ENCODE measurements around the gene MDP1.
A peak's percentile ranks its signal among the peaks of the same experiment; 100 is the strongest.

MDP1 gene

DNA sequence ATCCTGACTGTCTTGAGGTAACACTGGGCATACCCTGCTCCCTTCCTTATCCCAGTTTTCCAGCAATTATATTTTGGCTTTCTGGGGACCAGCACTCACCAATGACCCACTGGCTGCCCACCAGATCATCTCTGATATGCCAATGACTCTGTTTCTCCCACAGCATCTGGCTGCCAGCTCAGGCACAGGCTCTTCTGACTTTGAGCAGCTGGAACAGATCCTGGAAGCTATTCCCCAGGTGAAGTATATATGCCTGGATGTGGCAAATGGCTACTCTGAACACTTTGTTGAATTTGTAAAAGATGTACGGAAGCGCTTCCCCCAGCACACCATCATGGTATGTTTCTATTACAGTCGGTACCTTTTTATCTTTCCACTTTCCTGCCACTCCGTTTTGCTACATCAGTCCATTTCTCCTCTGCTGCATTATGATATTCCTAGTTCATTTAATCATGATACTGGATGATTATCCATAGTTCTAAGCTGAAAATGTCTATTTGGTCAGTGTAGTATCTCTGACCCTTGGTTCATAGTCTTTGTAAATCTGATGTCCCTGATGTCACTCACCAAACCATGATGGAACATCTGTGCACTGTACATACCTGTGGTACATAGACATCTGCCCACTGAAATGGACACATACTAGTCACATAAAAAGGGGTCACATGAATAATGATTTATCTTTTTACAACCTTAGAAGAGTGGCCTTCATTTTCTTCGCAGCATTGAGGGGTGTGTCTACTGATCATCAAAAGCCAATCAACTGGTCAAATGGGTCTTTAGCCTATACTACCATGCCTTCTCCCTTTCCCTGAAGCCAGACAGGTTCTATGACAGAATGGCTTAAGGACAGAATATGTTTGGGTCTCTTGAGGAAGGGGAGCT, 20.2 kb upstream of the MDP1 start:
- POLR2A ChIA-PET, result no interaction called here
- Histone ChIP-seq H3K9me3 (ENCODE audit: control extremely low read depth in 1 of 5, control insufficient read depth in 4 of 5, insufficient read depth in 2 of 5, low read depth in 1 of 5, low read length in 4 of 5) (no peaks in the 10 kb centered on the region), H3K4me1 (ENCODE audit: control extremely low read depth in 1 of 4, control insufficient read depth in 4 of 4, insufficient read depth in 4 of 4, low read length in 3 of 4) (peaks cover 17 to 51% (median 36%) of the 10 kb centered on the region in 4 experiments), H3K27me3 (replicated peaks in 2 of 5; ENCODE audit: control insufficient read depth in 4 of 5, insufficient read depth in 5 of 5, low read length in 4 of 5) (no peaks in the 10 kb centered on the region), H3K36me3 (ENCODE audit: control insufficient read depth in 4 of 4, insufficient read depth in 4 of 4, low read length in 3 of 4) (peaks cover 20 to 63% (median 57%) of the 10 kb centered on the region in 4 experiments), H3K27ac (ENCODE audit: insufficient read depth in 1 of 2, low read depth in 1 of 2, low read length in 2 of 2, poor library complexity in 1 of 2, severe bottlenecking in 2 of 2) (no peak overlapping the region), H3K4me3 (ENCODE audit: control insufficient read depth in 1 of 7, extremely low read depth in 1 of 7, insufficient read depth in 4 of 7, low read depth in 2 of 7, low read length in 6 of 7) (no peak overlapping the region)
- whole genome bisulfite sequencing (ENCODE audit: insufficient coverage), result 100% methylated on average over 4 of the region's 5 CpGs
- no peak for DNase-seq
- CTCF ChIA-PET, result interaction anchor here (1.0 to 13.5 kb wide), 12 partner anchors 10 to 121 kb away, joined by 3 to 207 read pairs (median 6); partner anchors contain the start of genes CHMP4A, CIDEB, DCAF11 and DHRS1

DNA sequence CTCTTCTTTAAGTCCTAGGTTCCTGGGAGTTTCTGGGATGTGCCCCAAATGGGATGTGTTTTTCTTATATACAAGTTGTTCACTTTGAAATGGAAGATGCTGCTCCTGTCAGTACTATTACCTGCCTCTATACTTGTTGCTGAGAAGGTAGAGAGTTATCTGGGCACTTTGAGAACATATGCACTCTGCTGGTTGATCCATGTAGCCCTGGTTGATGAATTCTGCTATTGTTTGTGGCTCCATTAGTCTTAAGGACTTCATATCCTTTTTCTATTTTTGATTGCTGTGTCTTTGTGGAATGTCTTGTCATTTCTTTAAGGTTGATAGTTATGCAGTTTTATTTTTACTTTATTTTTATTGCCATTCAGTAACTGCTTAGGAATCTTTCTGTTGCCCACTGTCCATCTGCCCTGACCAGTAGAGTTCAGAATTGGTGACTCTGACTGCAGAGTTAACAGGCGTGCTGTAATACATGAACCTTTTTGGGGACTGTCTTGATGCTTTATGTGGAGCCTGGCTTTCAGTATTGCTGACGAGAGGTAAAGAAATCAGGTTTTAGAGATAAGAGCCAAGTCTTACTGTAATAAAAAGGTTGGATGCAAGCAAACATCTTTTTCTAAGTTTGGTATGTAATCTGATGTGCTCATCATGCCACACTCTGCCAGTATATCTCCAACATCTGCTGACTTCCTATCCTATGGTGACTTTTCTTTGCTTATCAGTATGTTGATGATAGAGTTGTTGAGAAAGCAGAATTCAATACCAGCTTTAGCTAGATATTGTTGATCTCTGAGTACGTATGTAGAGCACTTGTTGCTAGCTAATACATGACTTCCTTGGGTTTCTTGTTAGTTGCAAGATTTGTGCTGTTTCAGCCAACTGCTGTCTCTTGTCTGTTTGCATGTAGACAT, 18.5 kb upstream of the MDP1 start:
- peak overlapping the region in 1 of 2 experiments; percentile 18 for H3K27ac ChIP-seq (ENCODE audit: insufficient read depth in 1 of 2, low read depth in 1 of 2, low read length in 2 of 2, poor library complexity in 1 of 2, severe bottlenecking in 2 of 2)
- POLR2A ChIA-PET, result no interaction called here
- peaks cover 10 to 46% (median 40%) of the 10 kb centered on the region in 4 experiments for H3K36me3 ChIP-seq (ENCODE audit: control insufficient read depth in 4 of 4, insufficient read depth in 4 of 4, low read length in 3 of 4)
- peak in 2 of 3 donors; percentile 21 to 29 for DNase-seq
- H3K27me3 ChIP-seq (replicated peaks in 2 of 5; ENCODE audit: control insufficient read depth in 4 of 5, insufficient read depth in 5 of 5, low read length in 4 of 5), result no peaks in the 10 kb centered on the region
- H3K4me3 ChIP-seq (ENCODE audit: control insufficient read depth in 1 of 7, extremely low read depth in 1 of 7, insufficient read depth in 4 of 7, low read depth in 2 of 7, low read length in 6 of 7), result peak overlapping the region in 2 of 7 experiments; percentile 91 to 96
- WGBS (ENCODE audit: insufficient coverage), result 93% methylated on average over 3 of the region's 3 CpGs
- CTCF ChIA-PET, result interaction anchor here (0.7 to 6.5 kb wide), 14 partner anchors 8 to 203 kb away, joined by 3 to 31 read pairs (median 4); partner anchors contain the start of genes CHMP4A, CIDEB, MDP1 and TINF2
- peaks cover 15 to 43% (median 35%) of the 10 kb centered on the region in 4 experiments for H3K4me1 ChIP-seq (ENCODE audit: control extremely low read depth in 1 of 4, control insufficient read depth in 4 of 4, insufficient read depth in 4 of 4, low read length in 3 of 4)
- no peaks in the 10 kb centered on the region for H3K9me3 ChIP-seq (ENCODE audit: control extremely low read depth in 1 of 5, control insufficient read depth in 4 of 5, insufficient read depth in 2 of 5, low read depth in 1 of 5, low read length in 4 of 5)

DNA sequence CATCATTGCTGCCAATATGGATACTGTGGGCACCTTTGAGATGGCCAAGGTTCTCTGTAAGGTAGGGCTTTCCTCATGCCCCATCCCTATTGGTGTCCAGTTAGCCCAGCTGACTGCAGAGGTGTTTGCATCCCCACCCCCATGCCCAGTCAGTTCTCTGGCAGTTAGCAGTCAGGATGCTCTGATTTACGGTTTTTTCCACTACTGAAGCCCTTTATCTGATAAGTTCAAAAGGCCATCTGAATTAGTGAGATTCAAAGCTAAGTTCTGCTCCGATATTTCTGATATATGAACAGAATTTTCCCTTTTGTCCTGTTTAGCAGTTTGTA, 17.6 kb upstream of the MDP1 start:
- Histone ChIP-seq H3K4me3 (ENCODE audit: control insufficient read depth in 1 of 7, extremely low read depth in 1 of 7, insufficient read depth in 4 of 7, low read depth in 2 of 7, low read length in 6 of 7) (peak overlapping the region in 6 of 7 experiments; percentile 78 to 96 (median 90)), H3K4me1 (ENCODE audit: control extremely low read depth in 1 of 4, control insufficient read depth in 4 of 4, insufficient read depth in 4 of 4, low read length in 3 of 4) (peaks cover 11 to 37% (median 30%) of the 10 kb centered on the region in 4 experiments), H3K9me3 (ENCODE audit: control extremely low read depth in 1 of 5, control insufficient read depth in 4 of 5, insufficient read depth in 2 of 5, low read depth in 1 of 5, low read length in 4 of 5) (no peaks in the 10 kb centered on the region), H3K36me3 (ENCODE audit: control insufficient read depth in 4 of 4, insufficient read depth in 4 of 4, low read length in 3 of 4) (peaks cover 4 to 38% (median 32%) of the 10 kb centered on the region in 4 experiments), H3K27me3 (replicated peaks in 2 of 5; ENCODE audit: control insufficient read depth in 4 of 5, insufficient read depth in 5 of 5, low read length in 4 of 5) (no peaks in the 10 kb centered on the region), H3K27ac (ENCODE audit: insufficient read depth in 1 of 2, low read depth in 1 of 2, low read length in 2 of 2, poor library complexity in 1 of 2, severe bottlenecking in 2 of 2) (peak overlapping the region in 1 of 2 experiments; percentile 87)
- POLR2A ChIA-PET, result no interaction called here
- CTCF ChIA-PET, result interaction anchor here (0.7 to 6.2 kb wide), 6 partner anchors 9 to 204 kb away, joined by 3 to 29 read pairs (median 6); partner anchors contain the start of genes CIDEB, MDP1 and TINF2
- 94% methylated on average over 2 of the region's 2 CpGs for WGBS (ENCODE audit: insufficient coverage)
- no peak for DNase-seq

DNA sequence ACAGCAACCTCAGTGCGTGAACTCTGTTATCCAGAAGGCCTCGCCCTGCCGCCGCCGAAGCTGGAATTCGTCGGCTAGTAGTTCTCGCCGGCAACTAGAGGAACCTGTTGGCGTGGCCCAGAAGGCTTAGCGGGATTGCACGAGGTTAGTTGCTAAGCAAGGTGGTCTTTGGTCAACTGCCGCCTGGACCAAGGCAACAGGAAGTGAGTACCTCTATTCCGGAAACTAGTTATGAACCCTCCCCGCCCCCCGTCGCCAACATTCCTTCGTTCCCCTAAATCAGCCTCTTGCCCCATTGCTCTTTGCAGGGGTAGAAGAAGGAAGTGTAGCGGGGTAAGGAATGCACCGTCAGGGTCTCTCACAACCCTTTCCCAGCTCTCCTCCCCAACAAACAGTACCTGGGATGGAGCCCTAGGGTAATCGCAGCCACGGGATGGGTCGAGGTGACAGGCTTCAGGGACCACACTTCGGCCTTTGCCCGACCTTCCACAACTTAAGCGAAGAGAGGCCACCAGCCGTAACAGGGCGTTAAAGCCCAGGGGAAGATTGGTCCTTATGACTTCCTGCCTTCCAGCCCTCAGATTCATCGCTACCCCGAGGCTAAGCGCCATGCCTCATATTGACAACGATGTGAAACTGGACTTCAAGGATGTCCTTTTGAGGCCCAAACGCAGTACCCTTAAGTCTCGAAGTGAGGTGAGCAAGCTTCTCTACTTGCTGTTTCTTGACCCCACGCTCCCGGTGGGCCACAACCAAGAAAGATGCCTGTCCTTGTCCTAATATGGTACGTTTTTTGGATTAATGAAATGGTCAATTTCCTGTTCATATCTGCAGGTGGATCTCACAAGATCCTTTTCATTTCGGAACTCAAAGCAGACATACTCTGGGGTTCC, 17.0 kb upstream of the MDP1 start, which contains the start of gene GMPR2:
GMPR2 (plus strand) TSS at position 285 of the 893 bp plus-strand sequence; CDS start at position 610, 325 bp downstream.
- 4% methylated on average over 28 of the region's 38 CpGs for WGBS (ENCODE audit: insufficient coverage)
- Histone ChIP-seq H3K27me3 (replicated peaks in 2 of 5; ENCODE audit: control insufficient read depth in 4 of 5, insufficient read depth in 5 of 5, low read length in 4 of 5) (no peaks in the 10 kb centered on the region), H3K4me1 (ENCODE audit: control extremely low read depth in 1 of 4, control insufficient read depth in 4 of 4, insufficient read depth in 4 of 4, low read length in 3 of 4) (peaks cover 11 to 37% (median 29%) of the 10 kb centered on the region in 4 experiments), H3K4me3 (ENCODE audit: control insufficient read depth in 1 of 7, extremely low read depth in 1 of 7, insufficient read depth in 4 of 7, low read depth in 2 of 7, low read length in 6 of 7) (peak within 1 kb of the TSS; percentile 55 to 96 (median 90)), H3K36me3 (ENCODE audit: control insufficient read depth in 4 of 4, insufficient read depth in 4 of 4, low read length in 3 of 4) (peaks cover 4 to 32% (median 26%) of the 10 kb centered on the region in 4 experiments), H3K9me3 (ENCODE audit: control extremely low read depth in 1 of 5, control insufficient read depth in 4 of 5, insufficient read depth in 2 of 5, low read depth in 1 of 5, low read length in 4 of 5) (no peaks in the 10 kb centered on the region), H3K27ac (ENCODE audit: insufficient read depth in 1 of 2, low read depth in 1 of 2, low read length in 2 of 2, poor library complexity in 1 of 2, severe bottlenecking in 2 of 2) (peak within 1 kb of the TSS; percentile 61 to 87)
- DNase-seq, result peak in 1 of 3 donors; percentile 23
- CTCF ChIA-PET, result interaction anchor here (0.7 to 6.2 kb wide), 7 partner anchors 9 to 205 kb away, joined by 3 to 29 read pairs (median 4); partner anchors contain the start of genes CIDEB, MDP1 and TINF2
- POLR2A ChIA-PET, result interaction anchor here (1.3 kb wide), 1 partner anchor 10 kb away, joined by 11 read pairs; the partner anchor contains the start of gene TINF2

DNA sequence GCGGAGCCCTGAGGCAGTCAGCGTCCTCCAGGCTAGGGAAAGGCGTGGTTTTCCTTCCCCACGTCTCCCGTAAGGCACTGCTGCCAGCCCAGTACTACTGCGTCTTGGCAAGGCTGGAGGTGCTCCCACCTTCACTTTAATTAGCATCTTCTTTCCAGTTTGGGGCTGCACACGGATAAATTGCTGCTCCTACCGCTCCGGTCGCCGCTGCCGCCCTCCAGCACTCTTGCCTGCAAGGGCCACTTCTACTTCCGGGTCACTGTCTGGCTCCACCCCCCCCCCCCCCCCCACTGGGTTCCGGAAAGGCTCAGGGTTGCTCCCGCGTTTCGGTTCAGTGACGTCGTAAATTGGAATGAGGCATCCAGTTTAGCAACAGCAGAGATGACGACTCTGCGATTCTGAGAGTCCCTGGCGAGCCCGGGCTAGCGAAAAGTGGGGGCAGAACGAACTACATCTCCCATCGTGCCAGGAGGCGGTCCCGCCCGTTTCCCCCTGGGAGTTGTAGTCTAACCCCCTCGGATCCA, 16.3 kb upstream of the MDP1 start, which contains the start of gene NEDD8:
NEDD8 (minus strand) TSS at position 247 of the 524 bp plus-strand sequence; CDS start at position 147, 100 bp downstream.
- WGBS (ENCODE audit: insufficient coverage), result 0% methylated on average over 27 of the region's 30 CpGs

More for the DNA sequence above, 16.3 kb upstream of the MDP1 start, which contains the start of gene NEDD8:
- H3K27ac ChIP-seq (ENCODE audit: insufficient read depth in 1 of 2, low read depth in 1 of 2, low read length in 2 of 2, poor library complexity in 1 of 2, severe bottlenecking in 2 of 2), result peak within 1 kb of the TSS; percentile 61 to 87
- H3K27me3 ChIP-seq (replicated peaks in 2 of 5; ENCODE audit: control insufficient read depth in 4 of 5, insufficient read depth in 5 of 5, low read length in 4 of 5), result no peaks in the 10 kb centered on the region
- H3K9me3 ChIP-seq (ENCODE audit: control extremely low read depth in 1 of 5, control insufficient read depth in 4 of 5, insufficient read depth in 2 of 5, low read depth in 1 of 5, low read length in 4 of 5), result no peaks in the 10 kb centered on the region
- peak within 1 kb of the TSS; percentile 55 to 96 (median 90) for H3K4me3 ChIP-seq (ENCODE audit: control insufficient read depth in 1 of 7, extremely low read depth in 1 of 7, insufficient read depth in 4 of 7, low read depth in 2 of 7, low read length in 6 of 7)
- POLR2A ChIA-PET, result interaction anchor here (1.3 kb wide), 1 partner anchor 10 kb away, joined by 11 read pairs; the partner anchor contains the start of gene TINF2
- DNase-seq, result peak; percentile 90 to 96 (median 95)
- CTCF ChIA-PET, result interaction anchor here (1.3 to 6.2 kb wide), 5 partner anchors 10 to 75 kb away, joined by 4 to 29 read pairs (median 7); partner anchors contain the start of genes CIDEB, MDP1 and TINF2
- H3K4me1 ChIP-seq (ENCODE audit: control extremely low read depth in 1 of 4, control insufficient read depth in 4 of 4, insufficient read depth in 4 of 4, low read length in 3 of 4), result peaks cover 11 to 37% (median 29%) of the 10 kb centered on the region in 4 experiments
- H3K36me3 ChIP-seq (ENCODE audit: control insufficient read depth in 4 of 4, insufficient read depth in 4 of 4, low read length in 3 of 4), result peaks cover 9 to 25% (median 19%) of the 10 kb centered on the region in 4 experiments
